ENCODE results near the gene TLR7. TPM values are rescaled to one million over a fixed set of nuclear protein-coding genes. Genes with fewer than 3 reads are reported as not detected.
A peak's percentile ranks its signal among the peaks of the same experiment; 100 is the strongest.

Gene TLR7
- total and polyA plus RNA-seq, 2 donors from 2014 or later = 0.52 to 1.7 TPM

GRCh38 chrX:12890467-12890866 lies 23.6 kb downstream of the TLR7 start:
- no peaks in the 10 kb centered on the region for H3K36me3 ChIP-seq (ENCODE audit: control insufficient read depth in 2 of 3, insufficient read depth in 3 of 3, low read length in 3 of 3)
- H3K4me3 ChIP-seq (ENCODE audit: low read length in 3 of 3) = no peak overlapping the region
- no peaks in the 10 kb centered on the region for H3K27me3 ChIP-seq (ENCODE audit: control insufficient read depth, insufficient read depth, low read length)
- no peak for TF ChIP-seq CTCF (IDR thresholded peaks at IDR 0.05; ENCODE audit: borderline replicate concordance, extremely low read depth, insufficient read depth)
- no peak overlapping the region for H3K27ac ChIP-seq (ENCODE audit: low read depth in 2 of 2, low read length in 2 of 2)
- DNase-seq (peak in 2 of 5 donors; percentile 7 to 25), FAIRE-seq (peak; percentile 50)
- no peaks in the 10 kb centered on the region for H3K4me1 ChIP-seq (ENCODE audit: control insufficient read depth in 2 of 3, insufficient read depth in 2 of 3, low read depth in 1 of 3, low read length in 3 of 3)
- H3K9me3 ChIP-seq (ENCODE audit: control insufficient read depth in 2 of 3, insufficient read depth in 1 of 3, low read length in 3 of 3) = no peaks in the 10 kb centered on the region
- H3K9ac ChIP-seq (ENCODE audit: low read length in 3 of 3) = no peak overlapping the region
- intact Hi-C loops (cut with DNase I) = loop anchor here (10.0 kb wide), 1 partner anchor 76 kb away; no protein-coding TSS in a partner anchor

GRCh38 chrX:12891171-12891570 lies 24.3 kb downstream of the TLR7 start:
- H3K27ac ChIP-seq (ENCODE audit: low read depth in 2 of 2, low read length in 2 of 2) = no peak overlapping the region
- no peaks in the 10 kb centered on the region for H3K27me3 ChIP-seq (ENCODE audit: control insufficient read depth, insufficient read depth, low read length)
- H3K4me1 ChIP-seq (ENCODE audit: control insufficient read depth in 2 of 3, insufficient read depth in 2 of 3, low read depth in 1 of 3, low read length in 3 of 3) = no peaks in the 10 kb centered on the region
- no peaks in the 10 kb centered on the region for H3K9me3 ChIP-seq (ENCODE audit: control insufficient read depth in 2 of 3, insufficient read depth in 1 of 3, low read length in 3 of 3)
- H3K36me3 ChIP-seq (ENCODE audit: control insufficient read depth in 2 of 3, insufficient read depth in 3 of 3, low read length in 3 of 3) = no peaks in the 10 kb centered on the region
- DNase-seq (no peak), FAIRE-seq (no peak)
- H3K4me3 ChIP-seq (ENCODE audit: low read length in 3 of 3) = no peak overlapping the region
- TF ChIP-seq CTCF (IDR thresholded peaks at IDR 0.05; ENCODE audit: borderline replicate concordance, extremely low read depth, insufficient read depth) = no peak
- intact Hi-C loops (cut with DNase I) = loop anchor here (10.0 kb wide), 1 partner anchor 76 kb away; no protein-coding TSS in a partner anchor
- no peak overlapping the region for H3K9ac ChIP-seq (ENCODE audit: low read length in 3 of 3)

GRCh38 chrX:12891915-12892506 lies 25.1 kb downstream of the TLR7 start:
- Histone ChIP-seq H3K36me3 (ENCODE audit: control insufficient read depth in 2 of 3, insufficient read depth in 3 of 3, low read length in 3 of 3) (no peaks in the 10 kb centered on the region), H3K9me3 (ENCODE audit: control insufficient read depth in 2 of 3, insufficient read depth in 1 of 3, low read length in 3 of 3) (no peaks in the 10 kb centered on the region), H3K27me3 (ENCODE audit: control insufficient read depth, insufficient read depth, low read length) (no peaks in the 10 kb centered on the region), H3K27ac (ENCODE audit: low read depth in 2 of 2, low read length in 2 of 2) (no peak overlapping the region), H3K4me1 (ENCODE audit: control insufficient read depth in 2 of 3, insufficient read depth in 2 of 3, low read depth in 1 of 3, low read length in 3 of 3) (no peaks in the 10 kb centered on the region), H3K9ac (ENCODE audit: low read length in 3 of 3) (no peak overlapping the region), H3K4me3 (ENCODE audit: low read length in 3 of 3) (no peak overlapping the region)
- no peak for TF ChIP-seq CTCF (IDR thresholded peaks at IDR 0.05; ENCODE audit: borderline replicate concordance, extremely low read depth, insufficient read depth)
- DNase-seq (no peak), FAIRE-seq (no peak)
- intact Hi-C loops (cut with DNase I) = loop anchor here (10.0 kb wide), 1 partner anchor 77 kb away; no protein-coding TSS in a partner anchor
